Activated CD8-positive, alpha-beta memory T cell treated with anti-CD3 and anti-CD28 coated beads, Interleukin-2, amount 50 U/mL, for 1 hour (primary cell): Measurements from ENCODE around the gene RPS15.

Experiments
- DNase-seq: peaks from one replicate; pipeline ENCODE4 v3.0.0-alpha.2; 2020; ENCODE audit errors: extremely low read depth

Gene RPS15

DNA sequence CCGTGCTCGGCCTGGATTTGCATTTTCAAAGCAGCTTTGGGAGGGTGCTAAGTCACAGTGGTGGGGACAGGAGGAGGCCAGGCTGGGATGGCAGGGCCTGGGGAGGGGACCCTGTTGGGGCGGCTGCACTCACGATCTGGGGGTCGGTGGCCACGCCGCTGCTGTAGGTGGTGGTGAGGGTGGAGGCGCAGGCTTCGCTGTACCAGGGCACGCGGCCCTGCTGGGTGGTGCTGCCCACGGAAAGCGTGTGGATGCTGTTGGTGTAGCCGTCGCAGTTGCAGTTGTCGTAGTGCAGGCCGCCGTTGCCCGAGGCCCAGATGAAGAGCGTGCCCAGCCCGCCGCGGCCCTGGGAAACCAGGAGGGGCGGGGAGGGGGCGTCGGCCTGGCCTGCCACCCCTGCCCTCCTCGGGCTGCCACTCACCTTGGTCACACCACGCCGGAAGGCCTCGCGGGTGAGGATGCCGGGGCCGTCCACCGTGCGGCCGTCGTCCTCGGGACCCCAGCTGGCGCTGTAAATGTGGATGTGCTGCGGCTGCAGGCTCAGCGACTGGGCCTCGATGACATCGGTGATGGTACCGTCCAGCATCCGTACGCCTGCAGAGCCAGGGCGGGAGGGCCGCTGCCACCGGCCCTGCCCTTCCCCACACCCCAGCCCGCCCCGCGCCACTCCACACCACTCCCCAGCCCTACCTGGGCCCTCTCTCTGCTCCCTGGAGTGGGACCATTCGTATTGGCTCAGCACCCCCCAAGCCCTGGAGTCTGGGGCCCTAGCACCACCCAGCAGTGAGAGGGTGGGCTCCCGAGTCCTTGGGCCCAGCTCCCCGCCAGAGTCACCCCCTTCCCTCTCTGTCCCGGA lies 48.8 kb downstream of the RPS15 start:
- DNase-seq = no peak

GRCh38 chr19:1487576-1488281 lies 49.5 kb downstream of the RPS15 start:
- DNase-seq = no peak

DNA sequence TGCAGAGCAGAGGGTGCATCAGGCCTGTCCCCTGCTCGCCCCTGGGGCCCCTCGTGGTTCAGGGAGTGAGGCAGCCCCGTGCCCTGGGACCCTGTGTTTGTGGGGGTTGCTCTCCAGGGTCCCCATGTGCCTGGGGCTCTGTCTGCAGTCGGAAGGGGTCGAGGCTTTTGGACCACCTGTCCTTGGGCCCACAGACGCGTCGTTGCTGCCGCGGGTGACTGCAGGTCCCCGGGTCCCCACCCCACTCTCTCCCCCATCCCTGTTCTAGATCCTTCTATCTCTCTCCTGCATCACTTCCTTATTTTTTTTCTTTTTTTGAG lies 50.0 kb downstream of the RPS15 start:
- no peak for DNase-seq

- no peak for DNase-seq
Measured at GRCh38 chr19:1489463-1490310, 51.5 kb downstream of the RPS15 start.
